GM12872 (cell line): ENCODE measurements around the gene GSTM4.

Source experiments
- TF ChIP-seq, protein P1 (sequence below): IDR thresholded peaks from 3 replicates; pipeline ENCODE4 v1.5.1; 2011; ENCODE audit warnings: low read depth, mild to moderate bottlenecking, low read length, moderate library complexity; ENCODE audit not compliant: insufficient read depth

GSTM4 gene

DNA sequence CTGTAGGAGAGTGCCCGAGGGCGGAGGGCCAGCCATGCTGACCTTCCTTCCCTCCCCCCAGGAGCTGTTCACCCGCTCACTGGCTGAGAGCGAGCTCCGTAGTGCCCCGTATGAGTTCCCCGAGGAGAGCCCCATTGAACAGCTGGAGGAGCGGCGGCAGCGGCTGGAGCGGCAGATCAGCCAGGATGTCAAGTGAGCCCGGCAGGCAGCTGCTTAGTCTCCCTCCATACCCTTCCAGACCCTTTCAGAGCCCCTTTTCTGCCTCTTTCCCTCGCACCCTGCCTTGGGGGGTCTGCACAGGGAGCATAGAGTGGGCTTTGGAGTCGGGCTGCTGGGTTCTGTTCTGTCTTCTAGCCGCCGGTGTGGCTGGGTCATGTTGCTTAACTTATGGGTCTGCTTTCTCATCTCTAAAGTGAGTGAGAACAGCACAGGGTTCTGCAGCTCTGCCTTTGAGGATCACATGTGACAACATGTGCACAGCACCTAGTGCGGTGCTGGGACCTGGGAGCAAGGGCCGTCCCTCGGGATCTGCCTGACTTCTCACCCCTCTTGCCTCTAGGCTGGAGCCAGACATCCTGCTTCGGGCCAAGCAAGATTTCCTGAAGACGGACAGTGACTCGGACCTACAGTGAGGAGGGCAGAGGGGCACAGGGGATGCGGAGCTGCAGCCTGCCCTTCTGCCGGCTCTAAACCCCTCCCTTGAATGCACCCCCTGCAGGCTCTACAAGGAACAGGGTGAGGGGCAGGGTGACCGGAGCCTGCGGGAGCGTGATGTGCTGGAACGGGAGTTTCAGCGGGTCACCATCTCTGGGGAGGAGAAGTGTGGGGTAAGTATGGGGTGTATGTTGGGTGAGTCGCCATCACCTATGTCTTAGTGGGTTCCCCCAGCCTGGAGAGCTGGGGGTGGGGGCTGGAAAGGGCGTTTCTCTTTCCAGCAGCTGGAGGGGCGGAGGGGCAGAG, 30.0 kb upstream of the GSTM4 start:
- TF ChIP-seq, protein P1, sequence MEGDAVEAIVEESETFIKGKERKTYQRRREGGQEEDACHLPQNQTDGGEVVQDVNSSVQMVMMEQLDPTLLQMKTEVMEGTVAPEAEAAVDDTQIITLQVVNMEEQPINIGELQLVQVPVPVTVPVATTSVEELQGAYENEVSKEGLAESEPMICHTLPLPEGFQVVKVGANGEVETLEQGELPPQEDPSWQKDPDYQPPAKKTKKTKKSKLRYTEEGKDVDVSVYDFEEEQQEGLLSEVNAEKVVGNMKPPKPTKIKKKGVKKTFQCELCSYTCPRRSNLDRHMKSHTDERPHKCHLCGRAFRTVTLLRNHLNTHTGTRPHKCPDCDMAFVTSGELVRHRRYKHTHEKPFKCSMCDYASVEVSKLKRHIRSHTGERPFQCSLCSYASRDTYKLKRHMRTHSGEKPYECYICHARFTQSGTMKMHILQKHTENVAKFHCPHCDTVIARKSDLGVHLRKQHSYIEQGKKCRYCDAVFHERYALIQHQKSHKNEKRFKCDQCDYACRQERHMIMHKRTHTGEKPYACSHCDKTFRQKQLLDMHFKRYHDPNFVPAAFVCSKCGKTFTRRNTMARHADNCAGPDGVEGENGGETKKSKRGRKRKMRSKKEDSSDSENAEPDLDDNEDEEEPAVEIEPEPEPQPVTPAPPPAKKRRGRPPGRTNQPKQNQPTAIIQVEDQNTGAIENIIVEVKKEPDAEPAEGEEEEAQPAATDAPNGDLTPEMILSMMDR, result no peak

DNA sequence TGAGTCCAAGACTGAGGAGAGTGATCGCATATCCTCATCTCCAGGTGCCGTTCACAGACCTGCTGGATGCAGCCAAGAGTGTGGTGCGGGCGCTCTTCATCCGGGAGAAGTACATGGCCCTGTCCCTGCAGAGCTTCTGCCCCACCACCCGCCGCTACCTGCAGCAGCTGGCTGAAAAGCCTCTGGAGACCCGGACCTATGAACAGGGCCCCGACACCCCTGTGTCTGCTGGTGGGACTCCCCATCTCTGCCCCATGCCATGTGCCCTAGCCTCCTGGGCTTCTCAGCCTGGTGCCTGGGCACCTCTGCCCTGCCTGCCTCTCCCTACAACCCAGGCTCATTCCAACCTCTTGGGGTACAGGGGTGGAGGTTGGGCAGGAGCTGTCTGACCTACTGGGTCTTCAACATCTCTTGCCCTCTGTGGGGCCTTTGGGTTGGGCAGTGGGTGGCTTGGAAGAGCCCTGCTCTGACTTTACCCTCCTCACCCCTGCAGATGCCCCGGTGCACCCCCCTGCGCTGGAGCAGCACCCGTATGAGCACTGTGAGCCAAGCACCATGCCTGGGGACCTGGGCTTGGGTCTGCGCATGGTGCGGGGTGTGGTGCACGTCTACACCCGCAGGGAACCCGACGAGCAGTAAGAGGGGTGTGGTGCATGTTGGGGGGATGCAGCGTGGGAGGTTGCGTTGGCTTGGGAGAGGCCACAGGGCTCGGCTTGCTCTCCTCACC, 29.1 kb upstream of the GSTM4 start:
- TF ChIP-seq, protein P1, result no peak

DNA sequence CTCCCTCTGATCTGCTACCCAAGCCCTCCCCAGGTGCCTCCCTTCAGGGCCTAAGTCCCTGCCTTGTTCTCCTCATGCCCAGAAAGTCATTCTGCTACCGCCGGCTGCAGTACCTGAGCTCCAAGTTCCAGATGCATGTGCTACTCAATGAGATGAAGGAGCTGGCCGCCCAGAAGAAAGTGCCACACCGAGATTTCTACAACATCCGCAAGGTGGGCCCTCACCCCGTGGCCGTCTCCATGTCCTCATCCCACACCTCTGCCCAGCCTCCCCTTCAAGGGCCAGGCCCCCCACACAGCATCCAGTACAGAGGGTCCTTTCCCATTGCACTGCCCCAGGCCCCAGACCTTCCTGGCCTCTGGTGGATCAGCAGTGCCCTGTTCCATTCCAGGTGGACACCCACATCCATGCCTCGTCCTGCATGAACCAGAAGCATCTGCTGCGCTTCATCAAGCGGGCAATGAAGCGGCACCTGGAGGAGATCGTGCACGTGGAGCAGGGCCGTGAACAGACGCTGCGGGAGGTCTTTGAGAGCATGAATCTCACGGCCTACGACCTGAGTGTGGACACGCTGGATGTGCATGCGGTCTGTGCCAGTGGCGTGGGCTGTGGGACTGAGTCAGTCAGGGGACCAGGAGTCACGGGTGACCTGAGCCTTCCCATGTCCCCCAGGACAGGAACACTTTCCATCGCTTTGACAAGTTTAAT, 28.1 kb upstream of the GSTM4 start:
- TF ChIP-seq, protein P1, result no peak

DNA sequence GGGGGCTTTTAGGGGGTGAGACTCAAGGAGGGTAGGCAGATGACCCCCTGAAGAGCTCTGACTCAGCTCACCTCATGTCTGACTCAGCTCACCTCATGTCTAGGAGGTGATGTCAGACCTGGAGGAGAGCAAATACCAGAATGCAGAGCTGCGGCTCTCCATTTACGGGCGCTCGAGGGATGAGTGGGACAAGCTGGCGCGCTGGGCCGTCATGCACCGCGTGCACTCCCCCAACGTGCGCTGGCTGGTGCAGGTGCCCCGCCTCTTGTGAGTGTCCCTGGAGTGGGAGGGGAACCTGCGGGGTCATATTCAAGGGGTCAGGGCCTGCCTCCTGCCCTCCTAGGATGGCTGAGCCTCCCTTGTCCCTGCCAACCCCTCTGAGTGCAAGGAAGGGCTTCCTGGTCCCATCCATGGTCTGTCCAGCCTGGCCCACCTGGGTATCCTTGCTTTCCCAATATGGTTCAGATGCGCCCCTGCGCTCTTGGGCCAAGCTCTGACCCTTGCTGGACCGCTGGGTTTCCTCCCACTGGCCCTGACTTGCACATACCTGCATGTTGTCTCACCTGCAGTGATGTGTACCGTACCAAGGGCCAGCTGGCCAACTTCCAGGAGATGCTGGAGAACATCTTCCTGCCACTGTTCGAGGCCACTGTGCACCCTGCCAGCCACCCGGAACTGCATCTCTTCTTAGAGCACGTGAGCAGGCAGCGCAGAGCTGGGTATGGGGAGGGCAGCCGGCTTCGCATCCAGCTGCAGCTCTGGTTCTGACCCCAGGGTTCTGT, 27.2 kb upstream of the GSTM4 start:
- TF ChIP-seq, protein P1, result no peak

DNA sequence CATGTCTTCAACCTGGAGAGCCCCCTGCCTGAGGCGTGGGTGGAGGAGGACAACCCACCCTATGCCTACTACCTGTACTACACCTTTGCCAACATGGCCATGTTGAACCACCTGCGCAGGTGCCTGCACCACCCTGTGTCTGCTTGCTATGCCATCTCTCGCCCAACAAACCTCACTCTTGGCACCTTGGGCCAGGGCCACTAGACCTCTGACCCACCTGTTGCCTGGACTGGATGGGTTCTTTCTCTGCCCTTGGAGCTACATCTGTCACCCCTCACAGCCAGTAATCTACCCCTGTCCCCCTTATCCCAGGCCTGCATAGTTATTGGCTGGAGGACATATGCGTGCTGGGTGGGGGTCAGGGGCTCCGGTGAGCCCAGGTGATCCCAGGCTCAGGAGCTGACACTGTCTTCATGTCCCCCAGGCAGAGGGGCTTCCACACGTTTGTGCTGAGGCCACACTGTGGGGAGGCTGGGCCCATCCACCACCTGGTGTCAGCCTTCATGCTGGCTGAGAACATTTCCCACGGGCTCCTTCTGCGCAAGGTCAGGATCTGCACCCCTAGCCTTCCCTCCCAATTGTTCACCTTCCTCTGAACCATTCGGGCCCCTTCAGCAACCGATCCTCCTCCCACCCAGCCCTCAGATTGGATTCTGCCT, 26.4 kb upstream of the GSTM4 start:
- TF ChIP-seq, protein P1, result no peak

DNA sequence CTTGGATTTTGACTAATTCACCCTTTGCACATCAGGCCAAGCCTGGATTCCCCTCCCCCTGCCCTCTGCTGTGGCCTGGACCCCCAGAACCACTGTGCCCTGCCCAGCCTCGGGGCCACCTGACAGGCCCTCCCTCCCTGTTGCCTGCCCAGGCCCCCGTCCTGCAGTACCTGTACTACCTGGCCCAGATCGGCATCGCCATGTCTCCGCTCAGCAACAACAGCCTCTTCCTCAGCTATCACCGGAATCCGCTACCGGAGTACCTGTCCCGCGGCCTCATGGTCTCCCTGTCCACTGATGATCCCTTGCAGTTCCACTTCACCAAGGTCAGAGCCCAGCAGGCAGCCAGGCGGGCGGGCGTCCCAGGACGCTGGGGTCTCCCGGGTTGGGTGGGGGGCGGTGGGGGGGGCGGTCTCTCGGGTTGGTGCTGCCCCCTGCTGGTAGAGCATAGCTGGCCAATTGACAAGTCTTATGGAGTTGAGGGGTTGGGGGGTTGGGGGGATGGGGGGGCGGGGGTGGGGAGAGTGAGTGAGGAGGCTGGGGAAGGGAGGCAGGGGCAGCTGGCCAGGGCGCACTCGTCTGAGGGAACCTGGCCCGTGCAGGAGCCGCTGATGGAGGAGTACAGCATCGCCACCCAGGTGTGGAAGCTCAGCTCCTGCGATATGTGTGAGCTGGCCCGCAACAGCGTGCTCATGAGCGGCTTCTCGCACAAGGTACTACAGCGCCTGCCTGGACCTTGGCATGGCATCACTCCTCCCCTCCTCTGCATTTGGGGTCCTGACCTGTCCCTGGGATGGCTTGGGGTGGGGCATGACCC, 25.6 kb upstream of the GSTM4 start:
- TF ChIP-seq, protein P1, result no peak; the same call in 2 of the 3 replicates
